ENCODE results near the gene C3orf52. TPM values are rescaled to one million over a fixed set of nuclear protein-coding genes. Genes with fewer than 3 reads are reported as not detected.

The C3orf52 gene
- total and polyA plus RNA-seq, 3 donors from 2014 or later, result 5.7 to 13.2 (median 6.8) TPM

GRCh38 chr3:112167758-112168157 is 81.6 kb downstream of the C3orf52 start:
- H3K36me3 ChIP-seq (ENCODE audit: low read depth, missing control alignments), result no peaks in the 10 kb centered on the region
- H3K4me3 ChIP-seq, result no peak overlapping the region
- no peak for DNase-seq
- 55 to 63% methylated on average over 2 of the region's 2 CpGs for WGBS, 2 donors
- no peak overlapping the region for H3K27ac ChIP-seq
- no peaks in the 10 kb centered on the region for H3K9me3 ChIP-seq
- intact Hi-C loops (cut with DNase I; ENCODE audit: low total_unique reads), result no loop called here
- TF ChIP-seq CTCF (IDR thresholded peaks at IDR 0.05) (no peak), POLR2A (IDR thresholded peaks at IDR 0.05) (no peak)
- no peaks in the 10 kb centered on the region for H3K4me1 ChIP-seq
- no peaks in the 10 kb centered on the region for H3K27me3 ChIP-seq

MicroRNA genes within 50 kb of the gene (microRNA counts, 767-probe panel; counts per million panel counts)
- microRNA hsa-miR-567, result 0 to 152 counts per million in 2 donors

Small RNA genes lying within 50 kb of the gene (microRNA-seq; reads per million reads assigned to microRNA genes)
- 0 reads per million in 2 donors for gene MIR567 (ENCODE audit: borderline number of aligned reads in 2 of 2, borderline replicate concordance in 1 of 2)

Small RNA genes lying within 50 kb of the gene (small RNA-seq; reads per million reads assigned to genes)
- gene MIR567, result 0 reads per million in 2 donors

Other genes with a start within 250 kb of the C3orf52 start
- 10 to 100 TPM; 11.7 to 16.5 TPM for gene PHLDB2, start 227.1 kb upstream of the C3orf52 start, total RNA-seq
- 12.3 TPM for gene PHLDB2, start 227.1 kb upstream of the C3orf52 start, polyA plus RNA-seq (ENCODE audit: insufficient read depth, low read depth, low replicate concordance)
- gene ABHD10, start 107.4 kb upstream of the C3orf52 start, total RNA-seq, result 10 to 100 TPM; 38.0 to 38.4 TPM
- gene ABHD10, start 107.4 kb upstream of the C3orf52 start, polyA plus RNA-seq (ENCODE audit: insufficient read depth, low read depth, low replicate concordance), result 43.0 TPM
- gene TAGLN3, start 87.5 kb upstream of the C3orf52 start, total RNA-seq, result under 1 TPM in 1 of 2 donors, not detected in 1; 0.37 TPM
- gene TAGLN3, start 87.5 kb upstream of the C3orf52 start, polyA plus RNA-seq (ENCODE audit: insufficient read depth, low read depth, low replicate concordance), result not detected
- 1 to 10 TPM; 2.0 to 2.8 TPM for gene TMPRSS7, start 51.7 kb upstream of the C3orf52 start, total RNA-seq
- 5.8 TPM for gene TMPRSS7, start 51.7 kb upstream of the C3orf52 start, polyA plus RNA-seq (ENCODE audit: insufficient read depth, low read depth, low replicate concordance)
- under 1 TPM; 0.06 to 0.63 TPM for gene GCSAM, start 46.9 kb downstream of the C3orf52 start, total RNA-seq
- gene GCSAM, start 46.9 kb downstream of the C3orf52 start, polyA plus RNA-seq (ENCODE audit: insufficient read depth, low read depth, low replicate concordance), result 0.42 TPM
- gene SLC9C1, start 207.8 kb downstream of the C3orf52 start, total RNA-seq, result 1 to 10 TPM; 3.0 to 9.8 TPM
- 20.0 TPM for gene SLC9C1, start 207.8 kb downstream of the C3orf52 start, polyA plus RNA-seq (ENCODE audit: insufficient read depth, low read depth, low replicate concordance)
- 1 to 10 TPM; 3.4 to 8.5 TPM for gene CD200, start 246.8 kb downstream of the C3orf52 start, total RNA-seq
- gene CD200, start 246.8 kb downstream of the C3orf52 start, polyA plus RNA-seq (ENCODE audit: insufficient read depth, low read depth, low replicate concordance), result 6.3 TPM